Esophagus muscularis mucosa (tissue), 4 donors: ENCODE measurements around the gene RBMS1. TPM values are rescaled to one million over a fixed set of nuclear protein-coding genes. Genes with fewer than 3 reads are reported as not detected.
"Not testable (repeated sequence)": the region's sequence is repeated elsewhere in the genome, so short reads cannot be mapped to it uniquely, and the experiment has no call there.

Experiments
- DNase-seq: peaks from one replicate; pipeline ENCODE4 v3.0.0-alpha.2; 2017; ENCODE audit errors: extremely low spot score
- H3K27ac ChIP-seq, 4 donors: fragments of 200-600 bp; sonication (generic); replicated peaks in 1 of 4; 1 replicate in 3 of 4; 2 replicates in 1 of 4; pipeline ENCODE4 v1.5.1; 2016 to 2019; ENCODE audit warnings: mild to moderate bottlenecking in 1 of 4
- H3K27me3 ChIP-seq, 4 donors: fragments of 200-600 bp; sonication (generic); one replicate each; pipeline versions ENCODE4 v1.5.1 to v1.6.0; 2016 to 2019
- H3K36me3 ChIP-seq, 4 donors: fragments of 200-600 bp; sonication (generic); one replicate each; pipeline ENCODE4 v1.5.1; 2016 to 2019
- H3K4me1 ChIP-seq, 4 donors: fragments of 200-600 bp; sonication (generic); one replicate each; pipeline ENCODE4 v1.5.1; 2016 to 2019
- H3K4me3 ChIP-seq, 4 donors: fragments of 200-600 bp; sonication (generic); 1 replicate in 2 of 4; 2 replicates in 2 of 4; pipeline ENCODE4 v1.5.1; 2016 to 2019; ENCODE audit warnings: mild to moderate bottlenecking in 4 of 4, moderate library complexity in 1 of 4
- H3K9me3 ChIP-seq, 4 donors: fragments of 200-600 bp; sonication (generic); 1 replicate in 3 of 4; 2 replicates in 1 of 4; pipeline ENCODE4 v1.5.1; 2016 to 2019
- EP300 ChIP-seq: sonication (generic); formaldehyde crosslinking; IDR thresholded peaks from one replicate; pipeline ENCODE4 v1.6.1; 2017; ENCODE audit warnings: antibody characterized with exemption
- POLR2A ChIP-seq: fragments of 450-650 bp; IDR thresholded peaks from one replicate; pipeline ENCODE4 v1.6.1; 2017; ENCODE audit warnings: antibody characterized with exemption, moderate library complexity, mild to moderate bottlenecking, low read depth
- POLR2AphosphoS5 ChIP-seq, 2 donors: sonication (generic); formaldehyde crosslinking; IDR thresholded peaks; one replicate each; pipeline ENCODE4 v1.6.1; 2017; ENCODE audit warnings: antibody characterized with exemption in 2 of 2
- WGBS: methylation state at CpG from one replicate; pipeline ENCODE4 v1.1.5; 2018; 5-methylcytosine and 5-hydroxymethylcytosine counted together
- intact Hi-C: fragments of 100-400 bp; cut with DNase I; formaldehyde crosslinking; loops from one replicate; pipeline ENCODE4 v1.15.1; 2023
- total RNA-seq, 4 donors: library from RNA; depleted of rRNA; stranded (reverse); fragments of >200 nt; gene quantifications; one replicate each; pipeline versions ENCODE4 v1.1.0 to v1.2.1, GENCODE V29; 2016
- TF ChIP-seq, protein P1 (sequence below), 3 experiments: fragments of 200-600 bp in 2 of 3; fragments of 450-650 bp in 1 of 3; sonication (generic) in 2 of 3; IDR thresholded peaks; one replicate each; pipeline ENCODE4 v1.5.1; 2017 to 2019; ENCODE audit warnings: antibody characterized with exemption in 3 of 3, mild to moderate bottlenecking in 2 of 3, moderate library complexity in 1 of 3

Gene RBMS1
- total RNA-seq, 4 donors from 2014 or later: 86.8 to 116 (median 93.1) TPM

DNA sequence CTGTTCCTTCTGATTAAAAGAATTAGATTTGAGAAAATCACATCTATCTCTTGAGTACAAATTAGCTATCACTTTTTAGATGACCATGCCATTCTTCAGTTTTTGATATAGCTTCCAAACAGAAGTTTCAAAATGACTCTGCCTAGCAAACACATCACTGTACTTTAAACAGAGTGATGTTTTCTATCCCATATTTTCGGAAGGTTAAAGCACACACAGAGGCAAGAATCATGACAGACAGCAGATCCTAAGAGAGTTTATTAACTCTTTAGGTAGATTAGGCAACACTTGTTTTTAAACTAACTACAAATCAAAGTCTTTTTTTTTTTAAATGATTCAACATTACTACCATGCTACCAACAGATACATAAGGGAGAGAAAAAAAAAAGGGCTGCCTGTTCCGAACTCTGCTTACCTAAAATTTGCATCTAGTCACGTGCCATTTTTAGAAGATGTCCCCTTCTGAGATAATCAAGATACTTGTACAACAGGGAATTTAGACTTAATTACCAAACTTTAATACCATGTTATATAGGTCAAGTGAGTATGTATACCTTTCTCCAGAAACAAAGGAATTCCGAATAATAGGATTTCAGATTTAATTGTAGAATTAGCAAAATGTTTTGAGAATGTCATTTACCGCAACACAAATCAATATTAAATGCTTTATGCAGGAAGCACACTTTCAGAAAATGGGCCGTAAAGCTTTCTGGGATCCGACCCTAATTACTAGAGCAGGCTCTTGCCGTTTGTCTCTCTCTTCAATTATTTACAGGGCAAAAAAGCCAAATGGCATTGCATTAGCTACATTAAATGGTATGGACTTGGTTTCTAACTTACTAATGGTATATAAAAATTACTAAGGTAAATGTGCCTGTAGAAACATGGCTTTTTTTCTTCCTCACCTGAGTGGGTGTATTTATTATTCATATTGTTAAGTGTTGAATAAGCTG lies 2.6 kb downstream of the RBMS1 start:
- Histone ChIP-seq H3K36me3 (no peaks in the 10 kb centered on the region), H3K27ac (peak overlapping the region; percentile 95 to 99 (median 98)), H3K4me1 (peaks cover 23 to 68% (median 63%) of the 10 kb centered on the region in 4 donors), H3K9me3 (no peaks in the 10 kb centered on the region), H3K4me3 (peak overlapping the region; percentile 81 to 95 (median 91)), H3K27me3 (no peaks in the 10 kb centered on the region)
- 35% methylated on average over 8 of the region's 8 CpGs for WGBS
- TF ChIP-seq POLR2A (no peak), POLR2AphosphoS5 (IDR thresholded peaks at IDR 0.05) (no peak), EP300 (no peak)
- TF ChIP-seq, protein P1, sequence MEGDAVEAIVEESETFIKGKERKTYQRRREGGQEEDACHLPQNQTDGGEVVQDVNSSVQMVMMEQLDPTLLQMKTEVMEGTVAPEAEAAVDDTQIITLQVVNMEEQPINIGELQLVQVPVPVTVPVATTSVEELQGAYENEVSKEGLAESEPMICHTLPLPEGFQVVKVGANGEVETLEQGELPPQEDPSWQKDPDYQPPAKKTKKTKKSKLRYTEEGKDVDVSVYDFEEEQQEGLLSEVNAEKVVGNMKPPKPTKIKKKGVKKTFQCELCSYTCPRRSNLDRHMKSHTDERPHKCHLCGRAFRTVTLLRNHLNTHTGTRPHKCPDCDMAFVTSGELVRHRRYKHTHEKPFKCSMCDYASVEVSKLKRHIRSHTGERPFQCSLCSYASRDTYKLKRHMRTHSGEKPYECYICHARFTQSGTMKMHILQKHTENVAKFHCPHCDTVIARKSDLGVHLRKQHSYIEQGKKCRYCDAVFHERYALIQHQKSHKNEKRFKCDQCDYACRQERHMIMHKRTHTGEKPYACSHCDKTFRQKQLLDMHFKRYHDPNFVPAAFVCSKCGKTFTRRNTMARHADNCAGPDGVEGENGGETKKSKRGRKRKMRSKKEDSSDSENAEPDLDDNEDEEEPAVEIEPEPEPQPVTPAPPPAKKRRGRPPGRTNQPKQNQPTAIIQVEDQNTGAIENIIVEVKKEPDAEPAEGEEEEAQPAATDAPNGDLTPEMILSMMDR (IDR thresholded peaks at IDR 0.05): no peak
- intact Hi-C loops: loop anchor here (5.0 to 10.0 kb wide), 5 partner anchors 84 to 481 kb away; no protein-coding TSS in a partner anchor
- DNase-seq: no peak

DNA sequence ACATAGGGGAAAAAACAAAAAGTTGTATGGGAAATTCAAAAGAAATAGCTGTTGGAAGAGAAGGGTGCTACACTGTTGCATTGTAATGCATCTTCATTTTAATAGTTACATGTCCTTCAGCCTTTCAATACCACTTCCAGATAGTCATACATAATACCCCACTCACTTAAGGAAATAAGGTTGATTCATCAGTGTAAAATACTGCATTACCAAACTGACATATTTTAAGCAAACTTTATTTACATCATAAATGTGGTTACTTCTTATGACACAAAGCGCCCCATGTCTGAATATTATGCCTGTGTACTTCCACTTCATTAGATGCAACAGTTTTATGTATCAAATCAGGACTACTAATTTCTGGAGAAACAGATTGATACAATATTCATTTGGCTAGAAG lies 4.5 kb downstream of the RBMS1 start:
- H3K27me3 ChIP-seq: no peaks in the 10 kb centered on the region
- TF ChIP-seq POLR2A: no peak
- TF ChIP-seq POLR2AphosphoS5 (IDR thresholded peaks at IDR 0.05): no peak
- TF ChIP-seq, protein P1 (IDR thresholded peaks at IDR 0.05): no peak
- intact Hi-C loops: no loop called here
- H3K4me3 ChIP-seq: no peak overlapping the region
- H3K36me3 ChIP-seq: no peaks in the 10 kb centered on the region
- peaks cover 30 to 75% (median 71%) of the 10 kb centered on the region in 4 donors for H3K4me1 ChIP-seq
- no peaks in the 10 kb centered on the region for H3K9me3 ChIP-seq
- H3K27ac ChIP-seq: peak overlapping the region in 2 of 4 donors; percentile 75 to 97
- no peak for DNase-seq
- WGBS: 91% methylated on average over 1 of the region's 1 CpG

DNA sequence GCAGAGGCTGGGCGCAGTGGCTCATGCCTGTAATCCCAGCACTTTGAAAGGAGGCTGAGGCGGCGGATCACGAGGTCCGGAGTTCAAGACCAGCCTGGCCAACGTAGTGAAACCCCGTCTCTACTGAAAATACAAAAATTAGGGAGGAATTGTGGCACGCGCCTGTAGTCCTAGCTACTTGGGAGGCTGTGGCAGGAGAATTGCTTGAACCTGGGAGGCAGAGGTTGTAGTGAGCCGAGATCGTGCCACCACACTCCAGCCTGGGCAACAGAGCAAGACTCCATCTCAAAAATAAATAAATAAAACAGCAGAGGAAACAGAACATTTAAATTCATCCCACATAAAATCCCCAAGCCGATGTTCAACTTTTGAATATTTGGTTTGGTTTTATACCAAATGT lies 5.3 kb downstream of the RBMS1 start:
- intact Hi-C loops, H3K9me3 ChIP-seq, DNase-seq, H3K27me3 ChIP-seq, H3K36me3 ChIP-seq, H3K4me3 ChIP-seq: not testable (repeated sequence)
- Histone ChIP-seq H3K27ac (peak overlapping the region; percentile 34 to 75 (median 50)), H3K4me1 (peaks cover 32 to 80% (median 75%) of the 10 kb centered on the region in 4 donors)
- WGBS: 87% methylated on average over 12 of the region's 12 CpGs

DNA sequence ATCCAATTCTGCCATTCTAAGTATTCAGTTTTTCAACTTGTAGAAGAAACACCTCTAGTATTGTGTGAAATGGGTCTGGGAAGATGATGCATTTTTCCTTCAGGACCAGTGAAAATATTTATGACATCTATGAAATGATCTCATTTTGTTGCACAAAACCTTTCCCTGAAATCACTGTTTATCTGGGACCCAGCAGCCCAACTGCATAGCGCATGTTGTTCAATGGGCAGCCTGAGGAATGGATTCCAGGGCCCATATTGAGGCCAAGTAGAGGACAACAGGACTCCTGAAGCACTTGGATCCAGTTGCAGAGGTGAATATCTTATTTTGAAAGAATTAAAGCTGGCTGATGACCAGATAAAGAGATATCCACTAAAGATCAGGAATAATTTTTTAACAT lies 7.3 kb downstream of the RBMS1 start:
- Histone ChIP-seq H3K27ac (peak overlapping the region; percentile 35 to 75 (median 51)), H3K27me3 (no peaks in the 10 kb centered on the region), H3K36me3 (no peaks in the 10 kb centered on the region), H3K4me1 (peaks cover 49 to 88% (median 85%) of the 10 kb centered on the region in 4 donors), H3K9me3 (no peaks in the 10 kb centered on the region), H3K4me3 (no peak overlapping the region)
- no peak for DNase-seq
- WGBS: 82% methylated on average over 1 of the region's 1 CpG
- TF ChIP-seq POLR2AphosphoS5 (IDR thresholded peaks at IDR 0.05): peak; percentile 5 to 37
- no peak for TF ChIP-seq POLR2A
- TF ChIP-seq, protein P1 (IDR thresholded peaks at IDR 0.05): no peak
- intact Hi-C loops: no loop called here

DNA sequence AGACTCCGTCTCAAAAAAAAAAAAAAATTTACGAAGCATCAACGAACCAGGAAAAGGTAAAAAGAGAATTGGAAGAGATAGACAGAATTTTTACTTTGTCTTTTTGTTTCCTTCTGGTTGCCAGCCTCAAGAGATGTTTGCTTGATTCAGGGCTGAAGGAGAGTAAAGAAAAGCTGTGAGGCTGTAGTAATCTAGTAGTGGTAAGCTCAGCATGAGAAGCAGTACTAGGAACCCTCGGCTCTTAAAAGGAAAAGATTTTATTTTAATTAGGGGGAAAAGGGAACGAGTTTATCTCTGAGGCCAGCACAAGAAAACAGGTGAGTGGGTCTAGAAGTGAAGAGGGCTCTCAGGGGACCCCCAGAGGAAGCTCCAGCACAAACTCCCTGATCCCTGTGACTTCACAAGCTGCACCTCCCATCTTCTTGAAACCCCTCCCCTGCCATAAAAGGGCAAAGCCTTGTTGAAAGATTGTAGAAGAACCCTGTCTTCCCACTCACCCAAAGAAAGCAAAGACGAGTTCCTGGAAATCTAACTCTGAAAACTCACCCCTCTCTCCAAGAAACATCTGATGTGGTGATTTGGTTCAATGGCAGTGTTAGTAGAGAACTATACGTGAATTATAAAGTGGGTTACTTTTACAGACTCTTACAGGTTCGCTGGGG lies 8.6 kb downstream of the RBMS1 start:
- Histone ChIP-seq H3K27me3 (no peaks in the 10 kb centered on the region), H3K36me3 (no peaks in the 10 kb centered on the region), H3K27ac (peak overlapping the region; percentile 66 to 75 (median 67)), H3K4me3 (peak overlapping the region in 1 of 4 donors; percentile 4), H3K4me1 (peaks cover 47 to 87% (median 83%) of the 10 kb centered on the region in 4 donors), H3K9me3 (no peaks in the 10 kb centered on the region)
- no peak for DNase-seq
- WGBS: 72% methylated on average over 8 of the region's 8 CpGs
- TF ChIP-seq, protein P1 (IDR thresholded peaks at IDR 0.05): no peak
- TF ChIP-seq POLR2AphosphoS5 (IDR thresholded peaks at IDR 0.05) (no peak), POLR2A (no peak), EP300 (no peak)
- intact Hi-C loops: no loop called here
